ENCODE results near the gene SYT4. TPM values are rescaled to one million over a fixed set of nuclear protein-coding genes. Genes with fewer than 3 reads are reported as not detected.

The SYT4 gene
- polyA plus RNA-seq, 1 donor (not counting 4 experiments of a cell fraction or from before 2014, with no cell fraction given): not detected

GRCh38 chr18:43275546-43275945 is 1.7 kb downstream of the SYT4 start:
- FAIRE-seq: no peak
- peaks cover 4% of the 10 kb centered on the region for H3K27me3 ChIP-seq (ENCODE audit: control insufficient read depth, extremely low read depth, insufficient read depth, low read length)
- no peaks in the 10 kb centered on the region for H3K79me2 ChIP-seq (ENCODE audit: control insufficient read depth, insufficient read depth, low read length)

DNA sequence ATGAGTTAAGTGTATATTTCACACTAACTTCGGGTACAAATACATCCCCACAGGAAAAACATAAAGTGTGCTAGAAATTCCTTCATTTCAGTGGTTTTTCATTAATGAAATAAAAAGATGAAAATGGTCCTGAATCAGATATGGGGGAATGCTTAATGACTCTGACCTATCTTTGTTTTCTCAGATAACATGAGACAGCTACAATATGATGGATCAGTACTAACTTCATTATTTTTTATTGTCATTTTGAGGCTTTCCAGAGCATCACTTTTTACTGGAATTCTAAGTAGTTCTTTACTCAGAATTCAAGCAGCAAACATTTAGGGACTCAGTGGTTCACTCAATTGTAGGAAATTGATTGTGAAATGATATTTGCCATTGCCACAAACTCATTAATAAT is 2.8 kb downstream of the SYT4 start:
- DNase-seq (ENCODE audit: low read depth, low spot score) (no peak), FAIRE-seq (no peak)
- H3K4me3 ChIP-seq (ENCODE audit: control insufficient read depth in 2 of 3, extremely low read depth in 1 of 3, insufficient read depth in 2 of 3, low read depth in 1 of 3, low read length in 3 of 3): no peak overlapping the region
- H4K20me1 ChIP-seq (ENCODE audit: control insufficient read depth, extremely low read depth, insufficient read depth, low read length): no peaks in the 10 kb centered on the region
- no peak for TF ChIP-seq EZH2 (IDR thresholded peaks at IDR 0.05; ENCODE audit: low read length)
- H3K79me2 ChIP-seq (ENCODE audit: control insufficient read depth, insufficient read depth, low read length): no peaks in the 10 kb centered on the region
- no peaks in the 10 kb centered on the region for H3K36me3 ChIP-seq (ENCODE audit: control insufficient read depth in 2 of 2, extremely low read depth in 1 of 2, insufficient read depth in 2 of 2, low read length in 2 of 2)
- H3K4me2 ChIP-seq (ENCODE audit: control insufficient read depth, extremely low read depth, insufficient read depth, low read depth, low read length): no peak overlapping the region
- peaks cover 4% of the 10 kb centered on the region for H3K27me3 ChIP-seq (ENCODE audit: control insufficient read depth, extremely low read depth, insufficient read depth, low read length)
- no peak overlapping the region for H2AFZ ChIP-seq (ENCODE audit: control insufficient read depth, low read length)
- no peaks in the 10 kb centered on the region for H3K4me1 ChIP-seq (ENCODE audit: control insufficient read depth, extremely low read depth, insufficient read depth, low read length)
- no peak overlapping the region for H3K9ac ChIP-seq (ENCODE audit: control insufficient read depth, extremely low read depth, insufficient read depth, low read length)
- H3K27ac ChIP-seq (ENCODE audit: control insufficient read depth, insufficient read depth, low read length): no peak overlapping the region
- H3K9me1 ChIP-seq (ENCODE audit: control insufficient read depth, extremely low read depth, insufficient read depth, low read length): no peaks in the 10 kb centered on the region
- H3K9me3 ChIP-seq (ENCODE audit: control insufficient read depth, low read depth, low read length): no peaks in the 10 kb centered on the region
- dilution Hi-C loops (cut with MboI; ENCODE audit: extremely low pct_ligation_motif_present, low sequenced_read_pairs): no loop called here

More at GRCh38 chr18:43275546-43275945, 1.7 kb downstream of the SYT4 start:
- Histone ChIP-seq H2AFZ (ENCODE audit: control insufficient read depth, low read length) (no peak overlapping the region), H3K4me3 (ENCODE audit: control insufficient read depth in 2 of 3, extremely low read depth in 1 of 3, insufficient read depth in 2 of 3, low read depth in 1 of 3, low read length in 3 of 3) (no peak overlapping the region), H3K9me3 (ENCODE audit: control insufficient read depth, low read depth, low read length) (no peaks in the 10 kb centered on the region), H4K20me1 (ENCODE audit: control insufficient read depth, extremely low read depth, insufficient read depth, low read length) (no peaks in the 10 kb centered on the region), H3K4me2 (ENCODE audit: control insufficient read depth, extremely low read depth, insufficient read depth, low read depth, low read length) (no peak overlapping the region), H3K36me3 (ENCODE audit: control insufficient read depth in 2 of 2, extremely low read depth in 1 of 2, insufficient read depth in 2 of 2, low read length in 2 of 2) (no peaks in the 10 kb centered on the region), H3K4me1 (ENCODE audit: control insufficient read depth, extremely low read depth, insufficient read depth, low read length) (no peaks in the 10 kb centered on the region), H3K9me1 (ENCODE audit: control insufficient read depth, extremely low read depth, insufficient read depth, low read length) (no peaks in the 10 kb centered on the region), H3K27ac (ENCODE audit: control insufficient read depth, insufficient read depth, low read length) (no peak overlapping the region), H3K9ac (ENCODE audit: control insufficient read depth, extremely low read depth, insufficient read depth, low read length) (no peak overlapping the region)
- TF ChIP-seq CTCF (optimal IDR thresholded peaks at IDR 0.05 in 1 of 3, IDR thresholded peaks at IDR 0.05 in 1 of 3, conservative IDR thresholded peaks at IDR 0.05 in 1 of 3; ENCODE audit: extremely low read depth in 1 of 3, insufficient read depth in 2 of 3, low read length in 3 of 3): no peak
- TF ChIP-seq EZH2 (IDR thresholded peaks at IDR 0.05; ENCODE audit: low read length): no peak
- DNase-seq (ENCODE audit: low read depth, low spot score): no peak
- dilution Hi-C loops (cut with MboI; ENCODE audit: extremely low pct_ligation_motif_present, low sequenced_read_pairs): no loop called here

Measured in keratinocyte (primary cell).